ENCODE results near the gene GSTO2.
A peak's percentile ranks its signal among the peaks of the same experiment; 100 is the strongest.

The GSTO2 gene

DNA sequence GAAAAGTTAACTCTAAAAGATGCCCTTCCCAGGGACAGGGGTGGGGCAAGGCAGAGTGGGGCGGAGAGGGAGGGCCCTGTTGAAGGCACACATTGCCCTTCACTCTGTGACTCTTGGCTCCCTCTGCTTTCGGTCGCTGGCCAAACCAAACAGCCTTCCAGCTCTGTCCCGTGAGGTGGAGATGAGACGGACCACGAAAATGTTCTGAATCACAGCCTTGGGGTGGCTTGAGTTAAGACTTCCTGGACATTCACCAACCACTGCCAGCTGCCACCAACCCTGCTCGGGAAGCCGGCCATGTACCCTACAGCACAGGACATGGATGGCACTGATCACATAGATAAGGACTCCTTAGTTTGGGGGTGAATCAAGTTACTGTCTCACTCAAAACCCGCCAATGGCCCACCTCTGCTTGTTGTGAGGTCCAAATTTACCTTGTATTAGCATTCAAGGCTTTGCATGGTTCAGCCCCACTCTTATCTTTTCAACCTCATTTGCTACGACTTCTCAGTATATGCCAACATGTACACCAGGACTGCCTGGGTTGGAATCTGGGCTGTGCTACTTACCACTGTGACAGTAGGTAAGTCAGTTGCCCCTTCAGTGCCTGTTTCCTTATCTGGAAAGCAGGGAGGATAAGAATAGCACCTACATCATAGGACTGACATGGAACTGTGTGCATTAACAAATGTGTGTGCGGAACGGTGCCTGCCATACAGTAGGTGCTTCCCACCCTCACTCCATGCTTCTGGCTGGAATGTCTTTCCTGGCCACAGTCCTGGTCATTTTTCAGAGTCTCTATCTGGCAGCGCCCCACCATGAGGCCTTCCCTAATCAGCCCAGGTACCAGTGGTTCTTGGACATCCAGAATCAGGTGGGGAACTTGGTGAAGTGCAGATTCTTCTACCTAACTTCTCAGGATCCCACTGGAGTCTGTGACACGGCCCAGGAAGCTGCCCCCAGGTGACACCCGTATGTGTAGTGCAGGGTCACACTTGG, 41.3 kb downstream of the GSTO2 start:
- no peak for DNase-seq

- DNase-seq = no peak
Observed at GRCh38 chr10:104311184-104311720, 42.3 kb downstream of the GSTO2 start.

- no peak for DNase-seq
Observed at GRCh38 chr10:104314591-104315485, 45.9 kb downstream of the GSTO2 start.

DNA sequence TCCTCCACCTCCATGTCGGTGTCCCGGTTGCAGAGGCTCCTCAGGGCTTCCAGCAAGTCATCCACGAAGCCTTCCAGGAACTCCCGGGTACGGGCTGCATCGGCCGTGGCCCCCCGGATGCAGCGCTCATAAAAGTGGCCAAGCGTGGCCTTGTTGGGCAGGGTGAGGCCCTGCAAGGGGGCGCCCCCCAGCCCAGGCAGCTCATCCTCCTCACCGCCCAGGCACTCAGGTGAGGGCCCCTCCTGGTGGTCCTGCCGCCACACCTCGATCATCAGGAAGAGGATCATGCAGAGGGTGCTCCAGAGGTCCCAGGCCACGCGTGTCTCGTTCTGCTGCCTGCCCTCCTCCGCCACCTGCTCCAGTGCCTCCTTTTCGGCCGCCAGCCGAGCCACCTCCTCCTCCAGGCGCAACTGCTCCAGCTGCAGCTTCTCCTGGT, 46.5 kb downstream of the GSTO2 start:
- DNase-seq = no peak

DNA sequence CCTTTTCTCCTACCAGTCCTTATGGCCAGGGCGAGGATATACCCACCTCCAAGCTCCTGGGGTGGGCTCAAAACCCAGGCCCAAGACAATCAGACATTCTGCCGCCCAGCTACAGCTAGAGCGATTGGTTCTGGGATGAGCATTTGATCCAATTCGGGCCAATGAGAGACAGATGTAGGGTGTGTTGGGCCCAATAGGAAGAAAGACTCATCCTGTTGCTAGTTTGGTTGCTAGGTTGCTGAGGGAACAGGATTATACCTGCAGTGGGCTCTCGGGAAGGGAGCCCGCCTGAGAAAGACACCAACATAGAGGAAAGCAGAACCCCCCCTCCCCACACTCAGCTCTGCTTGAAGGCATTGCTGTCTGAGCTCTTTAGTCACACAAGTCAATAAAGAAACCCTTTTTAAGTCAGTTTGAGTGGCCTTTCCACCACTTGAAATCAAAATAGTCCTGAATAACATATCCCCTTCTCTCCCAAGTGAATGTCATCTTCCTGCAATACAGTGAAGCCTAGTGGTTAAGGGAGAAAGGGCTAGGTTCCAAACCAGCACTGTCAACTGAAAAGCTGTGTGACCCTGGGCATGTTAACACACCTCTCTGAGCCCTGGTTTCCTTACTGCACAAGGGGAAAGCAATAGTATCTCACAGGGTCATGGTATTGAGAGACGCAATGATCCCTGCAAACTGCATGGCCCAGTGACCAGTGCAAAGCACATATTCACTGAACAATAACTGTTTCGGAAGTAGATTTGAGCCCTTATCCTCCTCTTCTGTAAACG, 47.5 kb downstream of the GSTO2 start:
- DNase-seq = no peak

DNA sequence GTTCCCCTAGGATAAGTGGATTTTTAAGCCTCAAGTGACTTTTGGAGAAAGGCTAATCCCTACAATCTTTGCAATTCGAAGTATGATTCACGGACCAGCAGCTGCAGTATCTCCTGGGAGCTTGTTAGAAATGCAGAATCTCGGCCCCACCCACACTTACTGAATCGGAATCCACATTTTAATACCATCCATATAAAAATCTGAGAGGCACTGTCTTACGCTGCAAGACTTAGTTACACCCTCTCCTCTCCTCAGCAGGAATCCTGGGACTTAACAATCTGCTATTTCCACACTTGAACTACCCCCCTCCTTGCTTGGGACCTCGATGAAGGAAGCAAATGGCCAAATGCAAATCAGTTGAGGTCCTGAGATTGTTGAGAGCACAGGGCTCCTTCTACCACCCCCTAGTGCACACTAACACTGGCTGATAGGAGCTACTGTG, 48.3 kb downstream of the GSTO2 start:
- DNase-seq = peak; percentile 20

- DNase-seq = no peak
Observed at GRCh38 chr10:104317726-104318299, 48.8 kb downstream of the GSTO2 start.

DNA sequence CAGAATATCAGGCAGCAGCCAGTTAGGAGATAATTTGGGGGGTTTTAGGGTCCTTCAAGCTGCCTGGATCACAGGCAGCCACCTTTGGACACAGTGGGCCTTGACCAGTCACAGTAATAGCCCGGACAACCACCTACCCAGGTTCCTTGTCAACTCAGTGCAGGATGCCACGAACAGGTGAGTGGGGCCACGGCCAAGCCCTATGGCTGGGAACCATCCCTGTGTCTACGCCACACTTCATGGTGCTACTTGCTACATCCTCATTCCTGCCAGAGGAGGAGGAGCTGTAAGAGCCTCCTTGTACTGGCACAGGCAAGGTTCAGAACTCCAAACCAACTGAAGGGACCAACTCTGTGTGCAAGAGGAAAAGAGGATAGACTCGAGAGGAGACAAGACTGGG, 49.3 kb downstream of the GSTO2 start:
- DNase-seq = no peak

DNA sequence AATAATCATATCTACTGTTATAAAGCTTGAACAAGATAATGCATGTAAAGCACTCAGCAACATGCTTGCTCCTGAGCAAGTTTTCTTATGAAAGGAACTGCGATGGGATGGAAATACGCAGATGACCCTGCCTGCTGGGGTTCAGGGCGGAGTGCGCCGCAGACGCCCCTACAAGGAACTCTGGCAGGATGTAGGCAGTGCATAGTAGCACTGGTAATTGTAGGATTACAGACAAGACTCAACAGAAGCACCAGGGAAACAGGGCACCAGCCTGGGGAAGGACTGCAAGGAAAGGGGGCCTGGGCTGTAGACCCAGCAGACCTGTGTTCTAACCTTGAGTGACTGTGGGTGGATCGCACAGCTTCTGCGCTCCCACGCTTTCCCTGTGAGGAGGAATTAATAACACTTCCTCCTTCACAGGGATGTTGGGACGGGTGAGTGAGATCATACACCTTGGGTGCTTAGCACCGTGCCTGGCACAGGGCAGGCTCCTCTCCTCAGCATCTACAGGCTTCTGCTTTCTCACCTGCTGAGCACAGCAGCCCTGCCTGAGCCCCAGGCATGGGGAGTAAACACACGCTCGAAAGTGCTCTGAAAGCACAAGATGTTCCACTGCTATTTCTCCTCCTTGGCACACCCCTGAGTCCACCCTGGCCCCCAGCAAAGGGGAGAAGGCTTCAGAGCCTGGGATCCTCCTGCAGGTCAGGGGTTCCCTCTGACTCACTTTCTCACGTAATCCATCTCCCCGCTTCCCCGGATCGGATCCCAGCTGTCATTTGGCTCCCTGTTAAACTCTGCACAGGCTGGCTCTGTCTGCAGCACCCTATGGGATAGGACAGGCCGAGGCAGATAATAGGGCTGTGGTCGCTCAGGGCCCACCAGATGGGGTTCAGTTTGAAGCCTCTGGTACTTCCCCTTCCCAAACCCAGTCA, 50.1 kb downstream of the GSTO2 start:
- no peak for DNase-seq

- DNase-seq = no peak
Observed at GRCh38 chr10:104321226-104321625, 52.2 kb downstream of the GSTO2 start.

GRCh38 chr10:104321725-104322415, 52.9 kb downstream of the GSTO2 start:
- DNase-seq = no peak

DNA sequence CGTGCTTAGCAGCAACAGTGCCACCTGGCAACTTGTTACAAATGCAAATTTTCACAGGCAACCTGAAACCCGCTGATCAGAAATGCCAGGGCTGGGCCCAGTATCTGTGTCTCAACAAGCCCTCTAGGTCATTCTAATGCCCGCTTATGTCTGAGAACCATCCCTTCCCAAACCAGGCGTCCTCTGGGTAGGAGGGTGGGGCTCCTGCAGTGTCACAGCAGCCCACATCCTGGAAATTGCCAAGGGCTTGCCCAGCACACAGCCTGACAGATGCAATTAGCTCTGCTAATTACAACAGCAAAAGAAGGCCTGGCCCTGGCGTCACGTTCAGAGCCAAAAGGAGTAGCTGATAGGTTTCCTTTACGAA, 53.4 kb downstream of the GSTO2 start:
- no peak for DNase-seq

DNA sequence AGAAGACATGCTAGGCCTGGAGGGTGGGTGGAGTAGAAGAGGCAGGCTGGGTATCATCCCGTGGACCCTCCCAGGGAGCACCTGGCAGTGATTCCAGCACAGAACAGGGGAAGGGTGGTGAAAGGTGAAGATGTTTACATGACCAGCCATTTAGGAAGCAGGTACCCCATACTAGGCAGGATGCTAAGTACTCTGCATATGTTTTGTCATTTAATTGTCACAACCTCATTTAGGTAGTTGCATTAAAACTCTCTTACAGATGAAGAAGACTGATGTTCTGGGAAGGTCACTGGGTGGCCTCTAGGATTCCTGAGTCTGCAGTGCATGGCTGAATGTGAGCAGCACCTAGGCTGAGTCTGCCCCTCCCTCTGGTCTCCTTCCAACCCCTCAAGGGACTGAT, 54.1 kb downstream of the GSTO2 start:
- no peak for DNase-seq

- no peak for DNase-seq
Observed at GRCh38 chr10:104323760-104324201, 54.8 kb downstream of the GSTO2 start.

DNA sequence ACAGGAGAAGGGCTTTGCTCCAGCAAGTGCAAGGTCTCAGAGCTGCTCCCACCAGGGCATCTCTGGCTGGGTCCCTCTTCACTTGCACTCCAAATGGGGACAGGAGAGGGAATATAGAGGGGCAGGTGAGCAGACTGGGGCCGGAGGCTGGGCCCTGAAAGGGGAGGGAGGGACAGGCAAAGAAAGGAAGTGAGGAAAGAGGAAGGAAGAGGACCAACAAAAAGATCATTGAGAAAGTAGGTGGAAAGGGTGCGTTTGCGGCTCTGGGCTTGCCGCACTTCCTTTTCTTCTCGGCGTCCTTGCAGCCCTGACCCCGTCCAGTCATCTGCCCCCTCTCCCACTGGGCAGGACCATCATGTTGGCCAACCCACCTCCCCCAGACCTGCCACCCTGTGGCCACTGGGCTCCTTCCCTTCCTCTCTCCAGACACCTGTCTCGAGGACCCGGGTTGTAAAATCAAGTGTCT, 55.3 kb downstream of the GSTO2 start:
- DNase-seq = no peak

DNA sequence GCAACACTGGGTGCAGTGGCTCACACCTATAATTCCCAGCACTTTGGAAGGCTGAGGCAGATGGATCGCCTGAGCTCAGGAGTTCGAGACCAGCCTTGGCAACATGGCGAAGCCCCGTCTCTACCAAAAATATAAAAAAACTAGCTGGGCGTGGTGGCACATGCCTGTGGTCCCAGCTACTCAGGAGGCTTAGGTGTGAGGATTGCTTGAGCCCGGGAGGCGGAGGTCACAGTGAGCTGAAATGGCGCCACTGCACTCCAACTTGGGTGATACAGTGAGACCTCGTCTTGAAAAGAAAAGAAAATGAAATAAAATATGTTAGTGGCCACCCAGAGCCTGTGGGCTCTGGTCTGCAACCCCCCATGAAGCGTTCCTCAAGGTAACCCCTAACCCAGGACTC, 55.9 kb downstream of the GSTO2 start:
- DNase-seq = no peak

DNA sequence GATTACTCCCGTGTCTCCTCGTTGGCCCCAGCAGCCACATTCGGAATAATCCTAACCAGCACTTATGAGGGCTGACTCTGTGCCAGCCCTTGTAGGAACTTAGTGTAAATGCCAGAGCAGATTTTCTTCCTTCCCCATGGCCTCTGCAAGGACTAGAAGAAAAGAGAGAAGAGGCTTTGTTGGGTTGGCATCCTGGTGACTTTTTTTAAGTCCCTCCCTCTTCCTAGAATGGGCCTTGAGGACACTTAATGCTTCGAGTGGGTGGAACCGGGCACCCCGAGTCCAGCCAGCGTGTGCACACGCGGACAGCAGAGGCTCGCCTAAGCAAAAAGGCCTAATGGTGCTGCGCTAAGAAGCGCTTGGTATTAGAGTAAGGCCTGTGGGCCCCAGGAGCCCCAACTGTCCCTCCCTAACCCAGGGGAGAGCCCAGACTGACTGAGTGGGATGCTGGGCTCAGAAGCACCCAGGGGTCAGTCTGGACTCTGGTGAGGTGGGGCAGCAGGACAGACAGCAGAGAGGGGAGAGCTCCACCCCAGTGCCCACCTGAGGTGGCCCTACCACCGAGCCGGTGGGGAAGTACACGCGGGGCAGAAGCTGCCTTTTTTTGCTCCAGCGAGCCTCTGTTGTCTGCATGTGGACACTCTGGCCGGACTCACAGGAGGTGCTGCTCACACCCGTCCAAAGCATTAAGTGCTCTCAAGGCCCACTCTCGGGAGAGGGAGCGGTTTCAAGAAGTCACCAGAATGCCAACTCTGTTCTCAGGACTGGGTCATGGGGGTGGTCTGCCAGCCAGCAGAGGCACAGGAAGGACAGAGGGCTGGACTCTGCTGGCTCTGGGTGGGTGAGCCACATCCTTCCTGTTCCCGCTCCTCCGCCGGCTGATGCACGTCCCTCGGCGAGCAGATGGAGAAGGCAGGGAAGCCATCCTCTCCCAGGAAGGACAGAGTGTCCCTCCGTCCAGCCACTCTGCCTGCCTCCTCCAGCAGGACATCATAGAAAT, 56.8 kb downstream of the GSTO2 start:
- DNase-seq = no peak

DNA sequence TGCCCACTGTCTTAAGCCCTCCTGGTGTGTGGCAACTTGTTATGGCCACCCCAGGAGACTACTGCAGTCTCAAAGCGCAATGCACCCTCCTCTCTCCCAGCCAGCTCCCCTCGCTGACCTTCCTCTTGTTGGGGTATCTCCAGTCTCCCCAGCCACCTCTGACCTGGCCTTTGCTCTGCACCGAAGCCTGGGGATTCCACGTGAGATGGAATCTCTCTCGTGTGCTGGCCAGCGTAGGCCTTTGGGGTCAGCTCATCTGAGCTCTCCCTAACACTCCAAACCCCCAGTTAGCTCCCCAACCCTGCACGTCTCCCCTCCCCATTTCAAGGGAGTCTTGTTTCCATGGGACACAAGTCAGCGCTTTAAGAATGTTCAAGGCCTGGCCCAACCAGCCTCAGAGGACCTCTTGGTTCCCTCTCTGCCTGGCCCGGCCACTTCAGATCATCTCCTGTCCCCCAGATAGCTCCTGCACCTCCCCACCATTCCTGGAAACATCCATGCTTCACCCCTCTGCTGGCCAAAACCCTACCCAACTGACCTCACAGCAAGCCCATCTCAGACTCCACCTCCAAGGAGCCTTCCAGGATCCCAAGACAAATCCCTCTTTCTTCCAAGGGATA, 58.1 kb downstream of the GSTO2 start:
- DNase-seq = no peak
